Body of pancreas (tissue), 4 donors: ENCODE measurements around the gene CADM4. TPM values are rescaled to one million over a fixed set of nuclear protein-coding genes. Genes with fewer than 3 reads are reported as not detected.

Experiments
- ATAC-seq: fragments of 150-250 bp; one replicate; pipeline ENCODE4 v1.9.1; 2016
- DNase-seq, 4 donors: peaks; one replicate each; pipeline ENCODE4 v3.0.0-alpha.2; 2019
- H3K27ac ChIP-seq, 4 donors: fragments of 200-600 bp; sonication (generic); 1 replicate in 3 of 4; 2 replicates in 1 of 4; pipeline versions ENCODE4 v1.5.1 to v1.6.1; 2016 to 2019; ENCODE audit warnings: mild to moderate bottlenecking in 1 of 4, mixed read lengths in 1 of 4, moderate library complexity in 1 of 4
- H3K27me3 ChIP-seq, 2 donors: fragments of 200-600 bp; sonication (generic); one replicate each; pipeline ENCODE4 v1.6.0; 2016; ENCODE audit warnings: mild to moderate bottlenecking in 1 of 2
- H3K36me3 ChIP-seq, 2 donors: fragments of 200-600 bp; sonication (generic); replicated peaks in 1 of 2; 2 replicates each; pipeline ENCODE4 v1.5.1; 2016; ENCODE audit warnings: low read depth in 2 of 2; ENCODE audit not compliant: insufficient read depth in 1 of 2
- H3K4me1 ChIP-seq: fragments of 200-600 bp; sonication (generic); one replicate; pipeline ENCODE4 v1.6.0; 2016
- H3K4me3 ChIP-seq, 2 donors: fragments of 200-600 bp; sonication (generic); 1 replicate in 1 of 2; 2 replicates in 1 of 2; pipeline ENCODE4 v1.5.1; 2016 to 2019
- H3K9me3 ChIP-seq, 3 donors: fragments of 200-600 bp; sonication (generic); 1 replicate in 2 of 3; 2 replicates in 1 of 3; pipeline ENCODE4 v1.5.1; 2016
- POLR2A ChIP-seq, 3 donors: fragments of 450-650 bp; IDR thresholded peaks; one replicate each; pipeline ENCODE4 v1.6.1; 2016; ENCODE audit warnings: antibody characterized with exemption in 3 of 3, mild to moderate bottlenecking in 2 of 3
- WGBS, 2 donors: methylation state at CpG; one replicate each; pipeline ENCODE4 v1.1.5; 2017; 5-methylcytosine and 5-hydroxymethylcytosine counted together
- intact Hi-C: fragments of 100-400 bp; cut with DNase I; formaldehyde crosslinking; loops from one replicate; pipeline ENCODE4 v1.15.1; 2023
- total RNA-seq, 2 donors: library from RNA; depleted of rRNA; stranded (reverse); fragments of >200 nt; gene quantifications; one replicate each; pipeline ENCODE4 v1.1.0, GENCODE V29; 2016
- TF ChIP-seq, protein P1 (sequence below), 7 experiments: fragments of 450-650 bp in 4 of 7; fragments of 200-600 bp in 3 of 7; sonication (generic) in 3 of 7; IDR thresholded peaks; one replicate each; pipeline ENCODE4 v1.5.1; 2016 to 2019; ENCODE audit warnings: antibody characterized with exemption in 7 of 7

Gene CADM4
- total RNA-seq, 2 donors from 2014 or later, result 2.0 to 2.6 TPM

DNA sequence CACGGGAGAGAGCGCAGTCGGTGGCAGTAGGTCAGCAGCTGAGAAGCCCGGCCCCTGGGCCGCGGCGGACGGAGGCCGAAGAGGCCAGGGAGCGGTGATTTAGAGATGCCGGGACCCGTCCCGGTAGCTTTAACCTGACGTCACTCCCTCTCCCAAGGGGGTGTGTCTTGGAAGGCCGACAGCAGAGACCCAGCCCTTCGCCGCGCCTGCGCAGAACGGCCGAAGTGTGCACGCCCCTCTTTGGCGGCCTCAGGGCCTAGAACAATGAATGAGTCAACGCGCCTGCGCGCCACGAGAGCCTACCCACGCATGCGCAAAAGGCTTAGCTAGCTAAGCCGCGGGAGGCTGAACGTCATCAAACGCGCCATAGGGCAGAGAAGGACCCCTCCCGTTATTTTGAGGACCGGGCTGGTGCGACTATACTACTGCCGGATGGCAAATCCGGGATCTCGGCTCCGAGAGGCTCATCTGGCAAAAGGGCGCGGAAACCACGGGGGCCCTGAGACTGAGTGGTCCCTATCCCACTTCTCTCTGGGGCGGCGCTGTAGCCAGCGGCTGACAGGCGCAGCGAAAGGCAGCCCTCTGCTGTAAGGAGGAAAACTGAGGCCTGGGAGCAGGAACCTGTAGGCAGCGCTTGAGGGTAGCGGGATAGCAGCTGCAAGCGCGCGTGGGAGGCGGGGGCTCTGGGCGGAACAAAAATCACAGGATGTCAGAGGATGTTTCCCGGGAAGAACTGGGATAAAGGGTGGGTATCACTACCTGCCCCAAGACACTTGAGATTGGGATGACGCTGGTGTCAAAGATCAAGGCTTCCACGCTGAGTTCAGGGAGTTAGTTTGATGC, 43.4 kb downstream of the CADM4 start, which contains the start of the genes IRGQ and ZNF576:
Gene IRGQ, minus strand, starts transcription at position 136 of the 843 bp plus-strand sequence. CDS start 796 bp downstream, outside the sequence.
Gene ZNF576, plus strand, starts transcription at position 597 of the 843 bp plus-strand sequence. CDS start 514 bp downstream, outside the sequence.
- H3K27me3 ChIP-seq, result no peaks in the 10 kb centered on the region
- H3K27ac ChIP-seq, result peak within 1 kb of the TSS; percentile 82 to 99 (median 94)
- 0% methylated on average over 23 to 60 of the region's 60 CpGs for WGBS, 2 donors
- H3K9me3 ChIP-seq, result no peaks in the 10 kb centered on the region
- H3K36me3 ChIP-seq, result peaks cover 0 to 7% of the 10 kb centered on the region in 2 donors
- intact Hi-C loops, result no loop called here
- peak within 1 kb of the TSS; percentile 57 to 58 for H3K4me3 ChIP-seq
- DNase-seq (peak; percentile 100), ATAC-seq (peak; percentile 95)
- peaks cover 36% of the 10 kb centered on the region for H3K4me1 ChIP-seq
- TF ChIP-seq POLR2A (IDR thresholded peaks at IDR 0.05), result peak; percentile 59 to 90 (median 88)
- TF ChIP-seq, protein P1, sequence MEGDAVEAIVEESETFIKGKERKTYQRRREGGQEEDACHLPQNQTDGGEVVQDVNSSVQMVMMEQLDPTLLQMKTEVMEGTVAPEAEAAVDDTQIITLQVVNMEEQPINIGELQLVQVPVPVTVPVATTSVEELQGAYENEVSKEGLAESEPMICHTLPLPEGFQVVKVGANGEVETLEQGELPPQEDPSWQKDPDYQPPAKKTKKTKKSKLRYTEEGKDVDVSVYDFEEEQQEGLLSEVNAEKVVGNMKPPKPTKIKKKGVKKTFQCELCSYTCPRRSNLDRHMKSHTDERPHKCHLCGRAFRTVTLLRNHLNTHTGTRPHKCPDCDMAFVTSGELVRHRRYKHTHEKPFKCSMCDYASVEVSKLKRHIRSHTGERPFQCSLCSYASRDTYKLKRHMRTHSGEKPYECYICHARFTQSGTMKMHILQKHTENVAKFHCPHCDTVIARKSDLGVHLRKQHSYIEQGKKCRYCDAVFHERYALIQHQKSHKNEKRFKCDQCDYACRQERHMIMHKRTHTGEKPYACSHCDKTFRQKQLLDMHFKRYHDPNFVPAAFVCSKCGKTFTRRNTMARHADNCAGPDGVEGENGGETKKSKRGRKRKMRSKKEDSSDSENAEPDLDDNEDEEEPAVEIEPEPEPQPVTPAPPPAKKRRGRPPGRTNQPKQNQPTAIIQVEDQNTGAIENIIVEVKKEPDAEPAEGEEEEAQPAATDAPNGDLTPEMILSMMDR (IDR thresholded peaks at IDR 0.05), result peak in 1 of 7 experiments; percentile 7

DNA sequence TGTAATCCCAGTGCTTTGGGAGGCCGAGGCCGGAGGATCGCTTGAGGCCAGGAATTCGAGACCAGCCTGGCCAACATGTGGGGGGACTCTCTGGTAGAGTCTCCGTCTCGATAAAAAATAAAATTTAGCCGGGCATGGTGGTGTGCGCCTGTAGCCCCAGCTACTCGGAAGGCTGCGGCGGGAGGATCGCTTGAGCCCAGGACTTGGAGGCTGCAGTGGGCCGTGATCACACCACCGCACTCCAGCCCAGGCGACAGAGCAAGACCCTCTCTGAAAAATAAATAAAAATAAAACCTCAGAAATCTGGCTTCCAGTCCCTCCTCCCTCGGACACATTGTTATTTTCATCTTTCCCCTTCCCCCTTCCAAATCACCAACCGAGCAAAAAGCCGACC, 44.0 kb downstream of the CADM4 start:
- 0 to 1% methylated on average over 13 to 18 of the region's 18 CpGs for WGBS, 2 donors
- peaks cover 0 to 7% of the 10 kb centered on the region in 2 donors for H3K36me3 ChIP-seq
- peaks cover 36% of the 10 kb centered on the region for H3K4me1 ChIP-seq
- no peaks in the 10 kb centered on the region for H3K27me3 ChIP-seq
- no peaks in the 10 kb centered on the region for H3K9me3 ChIP-seq
- ATAC-seq, result peak; percentile 6
- no peak for TF ChIP-seq POLR2A (IDR thresholded peaks at IDR 0.05)
- TF ChIP-seq, protein P1 (IDR thresholded peaks at IDR 0.05), result no peak
- peak overlapping the region; percentile 72 to 99 (median 86) for H3K27ac ChIP-seq
- DNase-seq, result no peak
- H3K4me3 ChIP-seq, result peak overlapping the region; percentile 57 to 58
- intact Hi-C loops, result no loop called here

DNA sequence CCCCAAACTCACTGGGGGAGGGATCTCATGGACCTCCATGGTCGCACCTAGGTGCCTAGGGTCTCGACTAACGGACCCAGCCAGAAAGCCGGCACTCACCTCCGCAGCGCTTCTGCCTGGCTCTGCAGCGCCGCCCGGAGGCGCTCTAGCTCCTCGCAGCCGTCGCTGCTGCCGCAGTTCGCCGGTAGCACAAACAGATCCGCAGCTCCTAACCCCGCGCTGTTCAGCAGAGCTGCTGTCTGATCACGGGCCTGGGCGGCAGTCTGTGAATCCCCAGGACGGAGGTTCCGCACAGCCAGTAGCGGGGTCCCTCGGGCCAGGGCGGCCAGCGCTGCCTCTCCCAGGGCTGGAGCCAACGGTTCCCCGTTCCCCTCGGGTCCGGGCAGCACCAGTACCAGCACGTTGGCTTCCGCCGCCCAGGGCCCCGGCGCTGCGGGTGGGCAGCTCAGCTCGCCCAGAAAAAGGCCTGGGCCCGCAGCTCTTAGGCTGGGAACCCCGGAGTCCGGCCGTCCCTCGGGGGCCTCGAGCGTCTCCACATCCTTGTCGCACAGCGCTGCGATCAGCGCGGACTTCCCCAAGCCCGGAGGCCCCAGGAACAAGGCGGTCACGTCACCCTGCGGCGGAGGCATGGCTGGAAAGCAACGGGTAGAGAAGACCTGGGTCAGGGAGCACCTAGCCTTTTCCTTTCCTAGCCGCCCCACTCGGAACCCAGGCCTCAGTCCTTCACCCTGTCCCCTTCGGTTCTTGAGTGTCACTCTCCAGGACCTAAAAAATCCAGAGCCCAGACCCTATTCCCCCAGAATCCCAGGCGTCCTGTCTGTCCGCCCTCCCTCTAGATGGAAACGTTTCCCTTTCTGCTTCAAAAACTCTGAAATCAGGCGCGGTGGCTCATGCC, 44.7 kb downstream of the CADM4 start:
- 3 to 6% methylated on average over 13 to 62 of the region's 64 CpGs for WGBS, 2 donors
- Histone ChIP-seq H3K9me3 (no peaks in the 10 kb centered on the region), H3K27ac (peak overlapping the region; percentile 72 to 99 (median 86)), H3K36me3 (peaks cover 0 to 7% of the 10 kb centered on the region in 2 donors), H3K4me1 (peaks cover 36% of the 10 kb centered on the region), H3K27me3 (no peaks in the 10 kb centered on the region), H3K4me3 (peak overlapping the region; percentile 57 to 58)
- intact Hi-C loops, result no loop called here
- TF ChIP-seq, protein P1 (IDR thresholded peaks at IDR 0.05), result peak in 6 of 7 experiments; percentile 24 to 61 (median 52)
- peak in 1 of 3 donors; percentile 7 for TF ChIP-seq POLR2A (IDR thresholded peaks at IDR 0.05)
- ATAC-seq, result peak; percentile 8
- peak; percentile 52 to 59 (median 53) for DNase-seq

DNA sequence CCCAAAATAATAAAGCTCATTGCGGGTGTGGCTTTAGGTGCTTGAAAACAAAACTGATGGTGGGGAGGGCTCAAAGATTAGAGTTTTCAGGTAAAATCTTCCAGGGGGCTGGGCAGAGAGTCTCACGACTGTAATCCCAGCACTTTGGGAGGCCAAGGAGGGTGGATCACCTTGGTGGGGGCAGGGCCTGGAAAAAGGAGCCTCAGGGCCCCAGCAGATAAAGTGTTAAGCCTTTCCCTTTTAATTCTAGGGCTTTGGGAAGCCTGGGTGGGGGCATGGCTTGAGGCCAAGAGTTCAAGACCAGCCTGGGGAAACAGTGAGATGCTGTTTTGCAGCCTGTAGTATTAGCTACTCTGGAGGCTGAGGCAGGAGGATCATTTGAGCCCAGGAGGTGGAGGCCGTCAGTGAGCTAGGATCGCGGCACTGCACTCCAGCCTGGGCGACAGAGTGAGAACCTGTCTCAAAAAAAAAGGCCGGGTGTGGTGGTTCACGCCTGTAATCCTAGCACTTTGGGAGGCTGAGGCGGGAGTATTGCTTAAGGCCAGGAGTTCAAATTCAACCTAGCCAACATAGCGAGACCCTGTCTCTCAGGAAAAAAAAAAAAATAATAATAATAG, 45.5 kb downstream of the CADM4 start:
- peak overlapping the region in 2 of 4 donors; percentile 80 to 93 for H3K27ac ChIP-seq
- H3K9me3 ChIP-seq, result no peaks in the 10 kb centered on the region
- H3K4me1 ChIP-seq, result peaks cover 36% of the 10 kb centered on the region
- intact Hi-C loops, result no loop called here
- WGBS, 2 donors, result 89 to 90% methylated on average over 8 to 10 of the region's 10 CpGs
- no peak for TF ChIP-seq POLR2A (IDR thresholded peaks at IDR 0.05)
- TF ChIP-seq, protein P1 (IDR thresholded peaks at IDR 0.05), result no peak
- no peak overlapping the region for H3K4me3 ChIP-seq
- DNase-seq (no peak), ATAC-seq (no peak)
- peaks cover 0 to 7% of the 10 kb centered on the region in 2 donors for H3K36me3 ChIP-seq
- no peaks in the 10 kb centered on the region for H3K27me3 ChIP-seq
